ENCODE measurements around the gene SASH1.

- TF ChIP-seq CTCF (conservative IDR thresholded peaks at IDR 0.05 in 1 of 2, IDR thresholded peaks at IDR 0.05 in 1 of 2; ENCODE audit: extremely low read depth in 1 of 2, insufficient read depth in 1 of 2, low read depth in 1 of 2, low read length in 2 of 2): no peak
- TF ChIP-seq EZH2 (IDR thresholded peaks at IDR 0.05; ENCODE audit: borderline replicate concordance, low read length): no peak
Measured at GRCh38 chr6:148548749-148549140, 206.1 kb downstream of the SASH1 start.

Measured in mammary epithelial cell (primary cell).